ENCODE results near the gene ACTR2. TPM values are rescaled to one million over a fixed set of nuclear protein-coding genes. Genes with fewer than 3 reads are reported as not detected.

The ACTR2 gene
- total RNA-seq = 60.7 and 72.1 TPM in 2 replicates

GRCh38 chr2:65227456-65228262 lies at the start of gene ACTR2:
ACTR2 (plus strand) TSS chr2:65227831; CDS start chr2:65227910, 79 bp downstream.

Other genes with a start within 250 kb of the ACTR2 start
- gene SLC1A4, start 238.4 kb upstream of the ACTR2 start, total RNA-seq = 15.0 and 20.2 TPM in 2 replicates
- gene CEP68, start 171.4 kb upstream of the ACTR2 start, total RNA-seq = 6.9 and 10.0 TPM in 2 replicates
- gene RAB1A, start 97.7 kb upstream of the ACTR2 start, total RNA-seq = 87.7 and 89.5 TPM in 2 replicates
- gene SPRED2, start 204.8 kb downstream of the ACTR2 start, total RNA-seq = 13.4 and 14.1 TPM in 2 replicates